Endodermal cell (in vitro differentiated cells): ENCODE measurements around the gene ACMSD. TPM values are rescaled to one million over a fixed set of nuclear protein-coding genes. Genes with fewer than 3 reads are reported as not detected.

Experiments
- DNase-seq: peaks from one replicate; pipeline ENCODE4 v3.0.0-alpha.2; 2017
- H3K27ac ChIP-seq: 2 replicates; pipeline ENCODE4 v1.5.1; 2013; ENCODE audit warnings: mild to moderate bottlenecking, low read depth, low read length, moderate library complexity
- H3K27me3 ChIP-seq: 2 replicates; pipeline ENCODE4 v1.6.1; 2013; ENCODE audit warnings: mild to moderate bottlenecking, low read length, moderate library complexity; ENCODE audit not compliant: insufficient read depth, control insufficient read depth, poor library complexity, severe bottlenecking
- H3K36me3 ChIP-seq: 2 replicates; pipeline ENCODE4 v1.7.0; 2013; ENCODE audit warnings: mild to moderate bottlenecking, low read length, moderate library complexity; ENCODE audit not compliant: control insufficient read depth, insufficient read depth
- H3K4me1 ChIP-seq: one replicate; pipeline ENCODE4 v1.7.0; 2013; ENCODE audit warnings: low read length; ENCODE audit not compliant: control insufficient read depth, insufficient read depth
- H3K4me3 ChIP-seq: 2 replicates; pipeline ENCODE4 v1.5.1; 2013; ENCODE audit warnings: mild to moderate bottlenecking, low read length, moderate library complexity
- H3K9ac ChIP-seq: 2 replicates; pipeline ENCODE4 v1.6.1; 2013; ENCODE audit warnings: mild to moderate bottlenecking, low read length, moderate library complexity; ENCODE audit not compliant: poor library complexity, severe bottlenecking; ENCODE audit errors: extremely low read depth
- H3K9me3 ChIP-seq: 2 replicates; pipeline ENCODE4 v1.6.1; 2013; ENCODE audit warnings: mild to moderate bottlenecking, low read length, moderate library complexity; ENCODE audit not compliant: control insufficient read depth
- H3K27ac Mint-ChIP-seq: 2 replicates; pipeline ENCODE4 v1.8.0; 2020; ENCODE audit warnings: mixed read lengths
- H3K27me3 Mint-ChIP-seq: 2 replicates; pipeline ENCODE4 v1.8.0; 2021; ENCODE audit warnings: mild to moderate bottlenecking, mixed read lengths; ENCODE audit not compliant: insufficient read depth
- H3K36me3 Mint-ChIP-seq: 2 replicates; pipeline ENCODE4 v1.8.0; 2020; ENCODE audit warnings: low read depth, mixed read lengths
- H3K4me1 Mint-ChIP-seq: 2 replicates; pipeline ENCODE4 v1.8.0; 2020; ENCODE audit warnings: mixed read lengths
- H3K4me3 Mint-ChIP-seq: 2 replicates; pipeline ENCODE4 v1.8.0; 2020; ENCODE audit warnings: mild to moderate bottlenecking, moderate library complexity, mixed read lengths
- H3K9me3 Mint-ChIP-seq: 2 replicates; pipeline ENCODE4 v1.8.0; 2020; ENCODE audit warnings: mild to moderate bottlenecking, mixed read lengths
- CTCF ChIP-seq: fragments of 200-600 bp; sonication (generic); conservative IDR thresholded peaks from 2 replicates; pipeline ENCODE4 v1.5.0; 2021; ENCODE audit warnings: antibody characterized with exemption, mild to moderate bottlenecking
- WGBS, 2 experiments: methylation state at CpG; one replicate each; pipeline versions ENCODE4 v1.1.5 to v1.1.7; 2013; ENCODE audit warnings: missing lambda C conversion rate in 2 of 2, mixed read lengths in 1 of 2; ENCODE audit not compliant: insufficient coverage in 1 of 2, insufficient read length in 1 of 2; 5-methylcytosine and 5-hydroxymethylcytosine counted together
- total RNA-seq, 2 donors: library from RNA; stranded (reverse); fragmentation: NEBNext Ultra II Directional in 1 of 2; extraction: Animal tissue kit (Norgen Biotek cat#: 25700) in 1 of 2; gene quantifications; 2 replicates in 1 of 2; 3 replicates in 1 of 2; pipeline ENCODE4 v1.2.1, GENCODE V29; 2021

Gene ACMSD
- total RNA-seq, 2 donors from 2014 or later = not detected

- Mint-ChIP-seq H3K9me3 (no peaks in the 10 kb centered on the region), H3K27ac (no peak overlapping the region), H3K4me3 (no peak overlapping the region), H3K4me1 (no peaks in the 10 kb centered on the region), H3K36me3 (no peaks in the 10 kb centered on the region), H3K27me3 (peaks cover 1% of the 10 kb centered on the region)
- Histone ChIP-seq H3K27ac (no peak overlapping the region), H3K4me1 (no peaks in the 10 kb centered on the region), H3K4me3 (no peak overlapping the region), H3K36me3 (no peaks in the 10 kb centered on the region), H3K27me3 (no peaks in the 10 kb centered on the region), H3K9ac (no peak overlapping the region), H3K9me3 (no peaks in the 10 kb centered on the region)
- WGBS, 2 experiments = 83 to 90% methylated on average over 3 to 4 of the region's 4 CpGs
- DNase-seq = no peak
- TF ChIP-seq CTCF = no peak
Observed at GRCh38 chr2:134792186-134792585, 46.2 kb upstream of the ACMSD start.

DNA sequence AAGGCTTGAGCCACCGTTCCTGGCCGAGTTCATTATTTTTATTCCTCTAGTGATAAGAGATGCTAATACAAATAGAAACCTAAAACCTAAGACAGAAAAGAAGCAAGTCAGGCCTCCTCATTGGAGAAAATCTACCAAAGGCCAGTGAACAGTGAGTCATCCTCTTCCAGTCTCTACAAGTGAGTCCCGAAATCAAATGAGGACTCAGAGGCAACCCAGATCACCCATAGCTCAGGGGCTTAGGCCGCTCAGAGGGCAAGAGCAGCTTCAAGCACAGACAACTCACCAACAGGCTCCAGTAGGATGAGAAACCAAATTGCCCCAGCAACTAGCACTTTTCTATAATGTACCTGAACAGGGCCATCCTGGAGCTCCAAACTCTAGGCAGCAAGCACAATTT lies 42.7 kb upstream of the ACMSD start:
- Histone ChIP-seq H3K4me3 (no peak overlapping the region), H3K36me3 (no peaks in the 10 kb centered on the region), H3K9ac (no peak overlapping the region), H3K9me3 (no peaks in the 10 kb centered on the region), H3K27ac (no peak overlapping the region), H3K4me1 (no peaks in the 10 kb centered on the region), H3K27me3 (no peaks in the 10 kb centered on the region)
- Mint-ChIP-seq H3K36me3 (no peaks in the 10 kb centered on the region), H3K4me1 (no peaks in the 10 kb centered on the region), H3K27me3 (peaks cover 3% of the 10 kb centered on the region), H3K9me3 (no peaks in the 10 kb centered on the region), H3K4me3 (no peak overlapping the region), H3K27ac (no peak overlapping the region)
- WGBS, 2 experiments = 89 to 100% methylated on average over 1 to 4 of the region's 4 CpGs
- no peak for TF ChIP-seq CTCF
- no peak for DNase-seq

- no peak for DNase-seq
- no peak overlapping the region for H3K27ac Mint-ChIP-seq
- Histone ChIP-seq H3K27me3 (no peaks in the 10 kb centered on the region), H3K4me1 (no peaks in the 10 kb centered on the region), H3K27ac (no peak overlapping the region), H3K36me3 (no peaks in the 10 kb centered on the region), H3K4me3 (no peak overlapping the region), H3K9ac (no peak overlapping the region), H3K9me3 (no peaks in the 10 kb centered on the region)
- 86 to 100% methylated on average over 1 of the region's 2 CpGs for WGBS, 2 experiments
- H3K9me3 Mint-ChIP-seq = no peaks in the 10 kb centered on the region
- TF ChIP-seq CTCF = no peak
- no peak overlapping the region for H3K4me3 Mint-ChIP-seq
- H3K4me1 Mint-ChIP-seq = no peaks in the 10 kb centered on the region
- H3K27me3 Mint-ChIP-seq = peaks cover 3% of the 10 kb centered on the region
- H3K36me3 Mint-ChIP-seq = no peaks in the 10 kb centered on the region
Observed at GRCh38 chr2:134796373-134796772, 42.0 kb upstream of the ACMSD start.
